Muscle layer of duodenum (tissue), 2 donors: Measurements from ENCODE around the gene LHX5.

Source experiments
- H3K27ac ChIP-seq: one replicate; pipeline ENCODE4 v1.7.0; 2013; ENCODE audit warnings: mild to moderate bottlenecking, low read length
- H3K27me3 ChIP-seq: one replicate; pipeline ENCODE4 v1.7.0; 2013; ENCODE audit warnings: low read depth, mild to moderate bottlenecking, control low read depth, low read length
- H3K36me3 ChIP-seq, 2 donors: one replicate each; pipeline ENCODE4 v1.7.0; 2013; ENCODE audit warnings: low read length in 2 of 2, control low read depth in 1 of 2, mild to moderate bottlenecking in 1 of 2; ENCODE audit not compliant: insufficient read depth in 2 of 2, control insufficient read depth in 1 of 2
- H3K4me1 ChIP-seq, 2 donors: one replicate each; pipeline ENCODE4 v1.7.0; 2013; ENCODE audit warnings: low read length in 2 of 2, mild to moderate bottlenecking in 2 of 2, control low read depth in 1 of 2, moderate library complexity in 1 of 2; ENCODE audit not compliant: insufficient read depth in 2 of 2, control insufficient read depth in 1 of 2
- H3K4me3 ChIP-seq, 2 donors: one replicate each; pipeline ENCODE4 v1.7.0; 2013; ENCODE audit warnings: low read length in 2 of 2, low read depth in 1 of 2, mild to moderate bottlenecking in 1 of 2
- H3K9me3 ChIP-seq, 2 donors: one replicate each; pipeline ENCODE4 v1.7.0; 2013; ENCODE audit warnings: low read length in 2 of 2, control low read depth in 1 of 2, mild to moderate bottlenecking in 1 of 2; ENCODE audit not compliant: control insufficient read depth in 1 of 2
- donor health status: healthy.

LHX5 gene

DNA sequence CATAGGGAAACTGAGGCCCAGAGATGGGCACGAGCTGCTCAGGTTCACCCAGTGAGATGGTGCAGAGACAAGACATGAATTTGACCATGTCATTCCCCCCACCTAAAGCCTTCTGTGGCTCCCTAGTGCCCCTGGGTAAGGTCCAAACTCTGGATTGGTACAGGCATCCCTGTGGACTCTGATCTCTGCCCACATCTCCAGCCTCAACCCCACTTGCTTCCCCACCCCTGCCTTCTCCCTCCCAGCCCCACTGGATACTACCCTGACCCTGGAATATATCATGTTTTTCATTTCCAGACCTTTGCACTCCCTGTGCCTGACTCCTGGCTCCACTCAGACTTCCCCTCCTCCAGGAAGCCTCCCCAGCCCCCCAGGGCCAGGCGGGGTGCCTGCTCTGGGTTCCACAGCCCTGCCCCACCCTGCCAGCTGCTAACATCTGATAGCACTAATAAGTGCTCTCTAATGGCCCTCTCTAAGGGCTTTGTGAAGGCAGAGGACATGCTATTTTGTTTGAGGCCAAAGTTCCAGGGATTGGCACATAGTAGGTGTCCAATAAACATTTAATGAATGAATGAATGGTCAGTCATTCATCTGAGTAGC, 50.6 kb downstream of the LHX5 start:
- Histone ChIP-seq H3K27ac (no peak overlapping the region), H3K4me1 (peaks cover 6 to 7% of the 10 kb centered on the region in 2 donors)

GRCh38 chr12:113418213-113418879, 53.3 kb downstream of the LHX5 start:
- no peak overlapping the region for H3K27ac ChIP-seq
- H3K4me3 ChIP-seq: no peak overlapping the region
- no peaks in the 10 kb centered on the region for H3K9me3 ChIP-seq
- no peaks in the 10 kb centered on the region for H3K27me3 ChIP-seq
- peaks cover 6 to 7% of the 10 kb centered on the region in 2 donors for H3K4me1 ChIP-seq
- H3K36me3 ChIP-seq: no peaks in the 10 kb centered on the region

More for the DNA sequence above, 50.6 kb downstream of the LHX5 start:
- H3K4me3 ChIP-seq: no peak overlapping the region
- no peaks in the 10 kb centered on the region for H3K36me3 ChIP-seq
- no peaks in the 10 kb centered on the region for H3K9me3 ChIP-seq
- no peaks in the 10 kb centered on the region for H3K27me3 ChIP-seq

DNA sequence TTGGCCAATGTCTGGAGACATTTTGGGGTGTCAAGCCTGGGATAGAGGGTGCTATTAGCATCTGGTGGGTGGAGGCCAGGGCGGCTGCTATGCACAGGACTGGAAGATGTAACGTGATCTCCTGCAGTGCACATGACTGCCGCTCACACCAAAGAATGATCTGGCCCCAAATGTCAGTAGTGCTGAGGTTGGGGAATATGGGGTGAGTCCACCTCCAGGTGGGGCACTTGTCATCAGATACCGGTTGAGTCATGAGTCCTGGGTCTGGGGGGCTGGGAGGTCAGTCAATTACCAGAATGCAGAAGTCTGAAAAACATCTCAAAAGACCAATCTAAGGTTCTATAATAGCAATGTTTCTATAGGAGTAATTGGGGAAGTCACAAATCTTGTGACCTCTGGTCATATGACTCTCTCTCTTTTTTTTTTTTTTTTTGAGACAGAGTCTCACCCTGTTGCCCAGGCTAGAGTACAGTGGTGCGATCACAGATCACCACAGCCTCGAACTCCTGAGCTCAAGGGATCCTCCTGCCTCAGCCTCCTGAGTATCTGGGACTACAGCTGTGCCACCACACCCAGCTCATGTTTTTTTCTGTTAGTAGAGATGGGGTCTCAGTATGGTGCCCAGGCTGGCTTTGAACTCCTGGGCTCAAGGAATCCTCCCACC, 55.4 kb downstream of the LHX5 start:
- Histone ChIP-seq H3K36me3 (no peaks in the 10 kb centered on the region), H3K9me3 (no peaks in the 10 kb centered on the region), H3K4me1 (no peaks in the 10 kb centered on the region), H3K27ac (no peak overlapping the region), H3K27me3 (no peaks in the 10 kb centered on the region), H3K4me3 (no peak overlapping the region)

GRCh38 chr12:113414519-113415038, 57.1 kb downstream of the LHX5 start:
- H3K4me3 ChIP-seq: no peak overlapping the region
- no peaks in the 10 kb centered on the region for H3K36me3 ChIP-seq
- no peaks in the 10 kb centered on the region for H3K9me3 ChIP-seq
- H3K27me3 ChIP-seq: peaks cover 5% of the 10 kb centered on the region
- H3K27ac ChIP-seq: no peak overlapping the region
- no peaks in the 10 kb centered on the region for H3K4me1 ChIP-seq

DNA sequence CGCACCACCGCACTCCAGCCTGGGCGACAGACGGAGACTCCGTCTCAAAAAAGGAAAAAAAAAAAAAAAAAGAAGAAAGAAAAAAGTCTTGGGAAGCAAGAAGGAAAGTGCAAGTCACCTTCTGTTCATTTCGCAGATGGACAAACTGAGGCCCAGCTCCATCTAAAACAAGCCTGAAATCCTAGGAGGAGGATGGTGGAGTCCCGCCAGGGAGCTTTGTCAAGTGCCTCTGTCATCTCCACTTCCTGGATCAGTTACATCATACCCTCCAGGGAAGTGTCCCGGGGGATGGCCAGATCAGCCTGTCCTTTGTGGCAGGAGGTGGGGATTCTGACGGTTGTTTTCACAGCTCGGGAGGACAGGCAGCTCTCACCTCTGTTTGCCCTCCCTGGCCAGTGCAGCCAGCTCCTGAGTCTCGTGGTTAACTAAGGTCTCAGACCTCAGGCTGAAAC, 58.2 kb downstream of the LHX5 start:
- Histone ChIP-seq H3K36me3 (no peaks in the 10 kb centered on the region), H3K9me3 (no peaks in the 10 kb centered on the region), H3K27ac (no peak overlapping the region), H3K4me3 (no peak overlapping the region), H3K4me1 (no peaks in the 10 kb centered on the region), H3K27me3 (peaks cover 6% of the 10 kb centered on the region)
